AG08396 (cell line): ENCODE measurements around the gene PGGHG.
"Not testable (repeated sequence)": the region's sequence is repeated elsewhere in the genome, so short reads cannot be mapped to it uniquely, and the experiment has no call there.

Source experiments
- DNase-seq: peaks from one replicate; pipeline ENCODE4 v3.0.0; 2012; ENCODE audit warnings: low spot score, mixed read lengths

Gene PGGHG

GRCh38 chr11:330307-330693 is 41.4 kb downstream of the PGGHG start:
- DNase-seq = no peak

GRCh38 chr11:330694-331357 is 41.9 kb downstream of the PGGHG start:
- no peak for DNase-seq

GRCh38 chr11:331358-332060 is 42.6 kb downstream of the PGGHG start:
- DNase-seq = no peak

DNA sequence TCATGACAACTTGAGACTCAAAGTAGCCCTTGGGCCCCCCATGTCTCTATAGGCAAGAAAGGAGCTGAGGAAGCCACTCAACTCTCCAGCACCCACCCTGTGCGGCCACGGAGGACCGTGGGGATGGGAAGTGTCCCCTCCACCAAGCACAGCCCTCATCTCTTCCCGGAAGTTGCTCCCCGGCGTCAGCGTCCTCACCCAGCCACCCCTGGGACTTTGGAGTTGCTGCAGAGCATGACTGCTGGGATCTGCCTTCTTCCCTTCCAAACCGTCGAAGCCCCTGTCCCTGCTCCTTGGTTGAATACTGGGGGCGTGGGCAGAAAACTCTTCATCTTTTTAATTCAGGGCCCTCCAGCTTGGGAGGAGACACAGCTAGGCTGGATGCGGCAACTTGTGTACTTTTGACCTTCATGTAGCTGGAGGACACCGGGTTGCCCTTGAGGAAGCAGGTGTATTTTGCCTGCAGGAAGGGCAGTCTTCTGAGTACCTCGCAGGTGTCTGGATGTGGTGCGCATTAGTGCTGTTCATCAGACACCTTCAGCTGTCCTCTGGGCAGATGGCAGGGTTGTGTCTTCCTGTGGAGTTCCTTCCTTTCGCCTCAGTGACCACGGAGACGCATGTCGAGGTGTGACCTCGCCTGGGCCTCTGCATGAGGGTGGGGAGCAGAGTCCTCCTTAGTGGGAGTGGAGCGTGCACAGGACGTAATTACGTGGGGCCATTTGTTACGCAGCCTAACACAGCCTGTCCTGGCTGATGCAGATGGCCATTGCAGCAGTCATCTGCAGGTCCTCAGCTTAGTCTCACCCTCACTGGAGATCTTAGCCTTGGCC is 43.9 kb downstream of the PGGHG start:
- DNase-seq = no peak

DNA sequence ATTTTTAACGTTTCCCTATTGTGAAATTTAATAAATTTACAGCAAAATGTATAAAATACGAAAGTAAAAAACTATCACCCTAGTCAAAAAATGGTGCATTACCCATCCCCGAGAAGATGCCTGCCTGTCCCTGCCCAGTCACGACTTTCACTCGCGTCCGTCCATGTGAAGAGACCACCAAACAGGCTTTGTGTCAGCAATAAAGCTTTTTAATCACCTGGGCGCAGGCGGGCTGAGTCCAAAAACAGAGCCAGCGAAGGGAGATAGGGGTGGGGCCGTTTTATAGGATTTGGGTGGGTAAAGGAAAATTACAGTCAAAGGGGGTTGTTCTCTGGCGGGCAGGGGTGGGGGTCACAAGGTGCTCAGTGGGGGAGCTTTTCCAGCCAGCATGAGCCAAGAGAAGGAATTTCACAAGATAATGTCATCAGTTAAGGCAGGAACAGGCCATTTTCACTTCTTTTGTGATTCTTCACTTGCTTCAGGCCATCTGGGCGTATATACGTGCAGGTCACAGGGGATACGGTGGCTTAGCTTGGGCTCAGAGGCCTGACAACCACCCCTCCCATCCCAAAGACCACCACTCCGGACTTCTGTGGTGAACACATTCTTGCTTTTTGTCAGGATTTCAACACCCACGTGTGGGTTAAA is 44.8 kb downstream of the PGGHG start:
- not testable (repeated sequence) for DNase-seq

- no peak for DNase-seq
Observed at GRCh38 chr11:334264-334994, 45.5 kb downstream of the PGGHG start.

- DNase-seq = no peak
Observed at GRCh38 chr11:335779-336658, 47.1 kb downstream of the PGGHG start.

GRCh38 chr11:336659-337198 is 47.8 kb downstream of the PGGHG start:
- DNase-seq = no peak

- DNase-seq = no peak
Observed at GRCh38 chr11:337711-338110, 48.8 kb downstream of the PGGHG start.

DNA sequence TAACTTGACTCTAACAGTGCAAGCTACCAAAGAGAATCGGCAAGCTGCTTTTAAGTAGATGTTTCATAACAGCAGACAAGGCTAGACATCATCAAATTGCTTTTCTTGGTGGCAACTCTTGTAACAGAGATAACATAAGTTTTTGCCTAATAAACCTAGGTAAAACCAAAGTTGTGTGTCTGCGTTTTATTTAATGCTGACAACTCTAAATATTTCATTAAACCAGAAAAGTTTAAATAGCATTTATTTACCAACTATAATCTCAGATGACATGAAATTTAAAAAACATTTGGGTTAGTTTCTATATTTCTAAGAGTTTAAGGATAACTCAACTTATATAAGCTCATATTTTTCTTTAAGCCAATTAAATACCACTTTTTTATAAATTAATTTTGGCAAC is 51.0 kb downstream of the PGGHG start:
- DNase-seq = no peak

DNA sequence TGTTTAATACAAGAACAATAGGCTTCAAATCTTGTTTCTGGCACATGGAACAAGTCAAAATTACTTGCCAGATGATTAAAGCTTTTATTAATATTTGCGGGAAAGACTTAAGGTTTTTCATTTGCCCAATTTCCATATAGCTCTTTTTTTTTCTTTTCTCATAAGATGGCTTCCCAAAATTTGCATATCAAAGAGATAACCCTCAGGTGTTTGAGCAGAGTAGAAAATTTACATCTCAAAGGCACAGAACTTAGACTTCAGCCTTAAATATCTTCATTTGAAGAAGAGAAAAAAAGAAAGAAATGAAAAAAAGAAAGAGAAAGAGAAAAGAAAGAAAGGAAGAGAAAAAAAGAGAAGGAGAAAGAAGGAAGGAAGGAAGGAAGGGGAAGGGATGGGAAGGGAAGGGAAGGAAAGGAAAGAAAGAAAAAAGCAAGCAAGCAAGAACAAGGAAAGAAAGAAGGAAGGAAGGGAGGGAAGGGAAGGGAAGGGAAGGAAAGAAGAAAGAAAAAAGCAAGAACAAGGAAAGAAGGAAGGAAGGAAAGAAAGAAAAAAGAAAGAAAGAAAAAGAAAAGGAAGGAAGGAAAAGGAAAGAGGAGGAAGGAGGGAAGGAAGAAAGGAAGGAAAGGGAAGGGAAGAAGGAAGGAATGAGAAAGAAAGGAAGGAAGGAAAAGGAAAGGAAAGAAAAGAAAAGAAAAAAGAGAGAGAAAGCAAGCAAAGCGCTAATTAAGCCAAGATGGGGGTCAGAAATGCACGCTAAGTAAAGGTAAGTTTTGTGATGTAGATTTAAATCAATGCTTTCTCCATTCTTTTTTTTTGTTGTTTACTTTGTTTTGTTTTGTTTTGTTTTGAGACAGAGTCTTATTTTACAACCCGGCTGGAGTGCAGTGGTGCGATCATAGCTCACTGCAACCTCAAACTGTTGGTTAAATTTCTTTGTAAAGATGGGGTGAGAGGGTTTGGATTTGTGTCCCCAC is 51.9 kb downstream of the PGGHG start:
- no peak for DNase-seq

DNA sequence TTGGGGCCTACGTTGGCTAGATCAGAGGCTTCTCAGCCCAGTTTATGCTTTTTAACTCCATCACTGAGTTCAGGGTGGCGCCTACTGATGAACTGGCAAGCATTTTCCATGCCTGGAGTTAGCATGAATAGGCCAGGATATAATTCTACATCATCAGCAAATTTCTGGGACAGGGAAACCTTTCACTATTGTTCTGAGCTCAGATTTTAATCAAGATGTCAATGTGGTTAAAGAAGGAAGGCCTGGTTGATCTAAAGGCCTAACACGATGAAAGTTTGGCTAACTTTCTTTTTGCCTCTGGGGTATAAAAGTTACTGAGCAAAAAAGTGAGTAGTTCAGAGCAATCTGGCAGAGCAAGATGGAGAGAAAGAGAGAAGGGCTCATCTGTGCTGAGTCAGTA is 53.4 kb downstream of the PGGHG start:
- DNase-seq = no peak

- no peak for DNase-seq
Observed at GRCh38 chr11:344836-345578, 56.1 kb downstream of the PGGHG start.
